ENCODE data around the gene BARHL2. TPM values are rescaled to one million over a fixed set of nuclear protein-coding genes. Genes with fewer than 3 reads are reported as not detected.

Gene BARHL2
- total RNA-seq, 2 donors from 2014 or later = not detected

DNA sequence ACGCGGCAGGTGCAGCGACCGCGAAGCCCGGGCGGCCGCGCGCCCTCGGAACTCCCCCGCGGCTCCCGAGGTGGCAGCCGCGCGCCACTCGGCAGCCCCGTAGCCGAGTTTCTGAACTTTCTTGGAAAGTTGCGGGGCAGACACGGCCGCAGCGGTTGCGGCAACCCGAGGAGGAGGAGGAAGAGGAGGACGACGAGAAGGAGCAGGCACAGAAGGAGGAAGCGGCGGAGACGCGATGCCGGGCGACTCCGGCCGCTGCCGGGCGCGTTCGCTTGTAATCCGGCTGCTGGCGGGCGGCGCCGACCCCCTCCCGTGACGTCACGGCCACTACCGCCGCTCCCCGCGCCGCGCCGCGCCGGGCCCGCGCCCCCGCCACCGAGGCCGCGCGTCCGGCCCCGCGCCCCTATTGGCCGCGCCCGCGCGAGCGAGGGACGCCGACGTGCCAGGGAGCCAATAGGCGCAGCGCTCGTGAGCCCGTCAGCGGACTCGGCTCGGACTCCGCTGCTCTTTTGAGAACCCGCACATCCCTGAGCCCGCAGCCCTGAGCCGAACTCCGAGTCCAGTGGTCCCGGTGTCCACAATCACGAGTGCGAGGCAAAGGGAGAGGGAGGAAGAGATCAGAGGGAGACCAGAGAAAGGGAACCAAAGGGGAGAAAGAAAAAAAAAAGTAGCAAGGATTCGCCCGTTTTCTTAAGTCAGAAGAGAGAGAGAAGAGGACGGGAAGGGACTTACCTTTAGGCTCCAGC is 736 bp upstream of the BARHL2 start:
- peaks cover 11 to 33% of the 10 kb centered on the region in 2 donors for H3K4me1 ChIP-seq (ENCODE audit: control insufficient read depth in 1 of 2, low read depth in 2 of 2)
- H3K27me3 ChIP-seq (replicated peaks; ENCODE audit: insufficient read depth) = peaks cover 71% of the 10 kb centered on the region
- ATAC-seq (ENCODE audit: insufficient number of reproducible peaks, low FRiP score, low read depth) = no peak
- H3K36me3 ChIP-seq = no peaks in the 10 kb centered on the region
- peak overlapping the region; percentile 64 for H3K4me3 ChIP-seq
- TF ChIP-seq, protein P1, sequence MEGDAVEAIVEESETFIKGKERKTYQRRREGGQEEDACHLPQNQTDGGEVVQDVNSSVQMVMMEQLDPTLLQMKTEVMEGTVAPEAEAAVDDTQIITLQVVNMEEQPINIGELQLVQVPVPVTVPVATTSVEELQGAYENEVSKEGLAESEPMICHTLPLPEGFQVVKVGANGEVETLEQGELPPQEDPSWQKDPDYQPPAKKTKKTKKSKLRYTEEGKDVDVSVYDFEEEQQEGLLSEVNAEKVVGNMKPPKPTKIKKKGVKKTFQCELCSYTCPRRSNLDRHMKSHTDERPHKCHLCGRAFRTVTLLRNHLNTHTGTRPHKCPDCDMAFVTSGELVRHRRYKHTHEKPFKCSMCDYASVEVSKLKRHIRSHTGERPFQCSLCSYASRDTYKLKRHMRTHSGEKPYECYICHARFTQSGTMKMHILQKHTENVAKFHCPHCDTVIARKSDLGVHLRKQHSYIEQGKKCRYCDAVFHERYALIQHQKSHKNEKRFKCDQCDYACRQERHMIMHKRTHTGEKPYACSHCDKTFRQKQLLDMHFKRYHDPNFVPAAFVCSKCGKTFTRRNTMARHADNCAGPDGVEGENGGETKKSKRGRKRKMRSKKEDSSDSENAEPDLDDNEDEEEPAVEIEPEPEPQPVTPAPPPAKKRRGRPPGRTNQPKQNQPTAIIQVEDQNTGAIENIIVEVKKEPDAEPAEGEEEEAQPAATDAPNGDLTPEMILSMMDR (IDR thresholded peaks at IDR 0.05) = no peak
- no peak overlapping the region for H3K27ac ChIP-seq
- H3K9me3 ChIP-seq = no peaks in the 10 kb centered on the region
- no peak for DNase-seq (ENCODE audit: low spot score)

DNA sequence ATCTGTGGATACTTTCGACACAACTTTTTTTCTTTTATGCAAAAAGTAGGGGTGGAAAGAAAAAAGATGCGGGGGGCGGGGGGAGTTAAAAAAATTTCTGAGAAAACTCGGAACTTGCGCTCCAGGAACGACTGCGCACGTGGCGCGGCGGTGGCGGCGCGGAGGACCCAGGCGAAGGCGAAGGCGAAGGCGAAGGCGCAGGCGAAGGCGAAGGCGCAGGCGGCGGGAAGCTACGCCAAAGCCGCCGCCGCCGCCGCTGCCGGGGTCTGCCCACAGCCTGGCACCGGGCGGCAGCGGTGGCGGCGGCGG is 208 bp upstream of the BARHL2 start:
- ATAC-seq (ENCODE audit: insufficient number of reproducible peaks, low FRiP score, low read depth) (no peak), DNase-seq (ENCODE audit: low spot score) (no peak)
- no peaks in the 10 kb centered on the region for H3K36me3 ChIP-seq
- no peak overlapping the region for H3K27ac ChIP-seq
- peaks cover 11 to 33% of the 10 kb centered on the region in 2 donors for H3K4me1 ChIP-seq (ENCODE audit: control insufficient read depth in 1 of 2, low read depth in 2 of 2)
- peaks cover 70% of the 10 kb centered on the region for H3K27me3 ChIP-seq (replicated peaks; ENCODE audit: insufficient read depth)
- no peaks in the 10 kb centered on the region for H3K9me3 ChIP-seq
- TF ChIP-seq, protein P1 (IDR thresholded peaks at IDR 0.05) = no peak
- H3K4me3 ChIP-seq = peak overlapping the region; percentile 51

DNA sequence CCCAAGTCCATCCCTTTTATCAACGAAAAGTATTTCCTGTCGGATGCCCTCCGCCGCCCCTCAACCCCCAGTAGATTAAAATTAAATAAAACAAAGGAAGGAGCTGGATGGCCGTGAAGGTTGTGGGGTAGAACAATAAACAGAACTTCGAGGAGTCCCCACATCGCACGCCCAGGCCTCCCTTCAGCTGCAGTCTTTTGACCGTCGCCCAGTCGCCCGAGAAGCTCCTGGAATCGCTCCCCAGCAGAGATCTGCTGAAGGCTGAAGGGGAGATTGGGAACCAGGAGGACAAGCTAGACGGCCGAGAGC is 905 bp downstream of the BARHL2 start:
- Histone ChIP-seq H3K4me3 (no peak overlapping the region), H3K9me3 (no peaks in the 10 kb centered on the region), H3K36me3 (no peaks in the 10 kb centered on the region), H3K4me1 (ENCODE audit: control insufficient read depth in 1 of 2, low read depth in 2 of 2) (peaks cover 11 to 33% of the 10 kb centered on the region in 2 donors), H3K27ac (no peak overlapping the region), H3K27me3 (replicated peaks; ENCODE audit: insufficient read depth) (peaks cover 68% of the 10 kb centered on the region)
- no peak for ATAC-seq (ENCODE audit: insufficient number of reproducible peaks, low FRiP score, low read depth)
- no peak for DNase-seq (ENCODE audit: low spot score)
- TF ChIP-seq, protein P1 (IDR thresholded peaks at IDR 0.05) = no peak

DNA sequence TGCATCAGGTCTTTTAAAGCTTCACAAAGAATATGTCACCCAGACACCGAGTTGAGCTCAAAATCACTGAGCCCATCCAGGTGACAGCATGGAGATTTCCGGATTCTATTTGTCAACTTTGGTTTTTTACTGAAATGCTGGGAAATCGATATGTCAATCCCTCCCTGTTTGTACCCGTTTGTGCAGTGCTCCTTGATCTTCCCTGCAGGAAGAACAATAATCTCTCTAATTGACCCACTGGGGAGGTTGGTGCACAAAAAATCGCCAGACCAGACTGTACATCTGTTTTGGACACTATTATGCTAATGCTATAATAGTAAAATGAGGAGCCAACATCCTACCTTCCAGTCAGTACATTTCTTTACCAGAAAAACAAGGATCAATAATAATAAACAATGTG is 1.8 kb downstream of the BARHL2 start:
- ATAC-seq (ENCODE audit: insufficient number of reproducible peaks, low FRiP score, low read depth) (no peak), DNase-seq (ENCODE audit: low spot score) (no peak)
- no peak overlapping the region for H3K27ac ChIP-seq
- no peak overlapping the region for H3K4me3 ChIP-seq
- peaks cover 61% of the 10 kb centered on the region for H3K27me3 ChIP-seq (replicated peaks; ENCODE audit: insufficient read depth)
- TF ChIP-seq, protein P1 (IDR thresholded peaks at IDR 0.05) = no peak
- H3K36me3 ChIP-seq = no peaks in the 10 kb centered on the region
- H3K9me3 ChIP-seq = no peaks in the 10 kb centered on the region
- peaks cover 11 to 37% of the 10 kb centered on the region in 2 donors for H3K4me1 ChIP-seq (ENCODE audit: control insufficient read depth in 1 of 2, low read depth in 2 of 2)

DNA sequence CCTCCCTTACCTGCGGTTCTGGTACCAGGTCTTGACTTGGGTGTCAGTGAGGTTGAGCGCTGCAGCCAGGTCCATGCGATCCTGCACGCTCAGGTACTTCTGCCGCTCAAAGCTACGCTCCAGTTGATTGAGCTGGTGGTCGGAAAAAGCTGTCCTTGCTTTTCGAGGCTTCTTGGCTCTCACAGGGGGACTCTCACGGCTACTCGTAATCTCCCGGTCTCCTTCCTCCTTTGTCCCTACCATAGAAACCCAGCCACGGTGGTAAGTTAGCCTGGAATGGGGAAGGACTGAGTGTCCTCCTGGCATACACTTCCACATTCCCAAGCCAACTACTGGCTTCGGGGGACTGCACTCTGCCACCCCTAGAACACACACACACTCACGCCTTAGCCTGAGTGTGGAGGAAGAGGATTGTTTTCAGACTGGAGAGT is 2.6 kb downstream of the BARHL2 start:
- Histone ChIP-seq H3K4me1 (ENCODE audit: control insufficient read depth in 1 of 2, low read depth in 2 of 2) (peaks cover 11 to 37% of the 10 kb centered on the region in 2 donors), H3K27me3 (replicated peaks; ENCODE audit: insufficient read depth) (peaks cover 60% of the 10 kb centered on the region), H3K36me3 (no peaks in the 10 kb centered on the region), H3K4me3 (no peak overlapping the region), H3K9me3 (no peaks in the 10 kb centered on the region), H3K27ac (no peak overlapping the region)
- ATAC-seq (ENCODE audit: insufficient number of reproducible peaks, low FRiP score, low read depth) = no peak
- TF ChIP-seq, protein P1 (IDR thresholded peaks at IDR 0.05) = no peak
- no peak for DNase-seq (ENCODE audit: low spot score)

All from thoracic aorta (tissue), 2 donors.